ENCODE results near the gene RSBN1L. TPM values are rescaled to one million over a fixed set of nuclear protein-coding genes. Genes with fewer than 3 reads are reported as not detected.

RSBN1L gene
- total RNA-seq, 4 donors from 2014 or later: 18.7 to 40.8 (median 25.9) TPM

DNA sequence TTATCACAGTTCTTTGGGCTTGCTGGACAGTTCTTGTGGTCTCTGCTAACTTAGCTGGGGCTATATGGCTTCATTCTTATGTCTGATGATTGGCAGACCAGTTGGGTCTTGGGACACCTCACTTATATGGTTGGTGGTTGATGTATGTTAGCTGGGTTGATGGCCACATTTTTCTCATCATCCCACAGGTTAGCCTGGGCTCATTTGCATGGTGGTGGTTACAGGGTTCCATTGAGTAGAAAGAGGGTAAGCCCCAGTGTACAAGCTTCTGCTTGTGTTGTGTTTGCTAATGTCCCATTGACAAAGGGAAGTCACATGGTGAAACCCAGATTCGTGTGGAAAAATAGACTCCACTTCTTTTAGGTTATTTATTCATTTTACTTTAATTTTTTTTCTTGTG is 61.3 kb downstream of the RSBN1L start:
- ATAC-seq: no peak
- H3K4me3 ChIP-seq: no peak overlapping the region
- H3K27me3 ChIP-seq: no peaks in the 10 kb centered on the region
- H3K9me3 ChIP-seq: no peaks in the 10 kb centered on the region
- peaks cover 0 to 77% (median 8%) of the 10 kb centered on the region in 3 donors for H3K4me1 ChIP-seq
- H3K27ac ChIP-seq: no peak overlapping the region
- no peaks in the 10 kb centered on the region for H3K36me3 ChIP-seq
- no peak for TF ChIP-seq EP300 (IDR thresholded peaks at IDR 0.05)
- TF ChIP-seq, protein P1, sequence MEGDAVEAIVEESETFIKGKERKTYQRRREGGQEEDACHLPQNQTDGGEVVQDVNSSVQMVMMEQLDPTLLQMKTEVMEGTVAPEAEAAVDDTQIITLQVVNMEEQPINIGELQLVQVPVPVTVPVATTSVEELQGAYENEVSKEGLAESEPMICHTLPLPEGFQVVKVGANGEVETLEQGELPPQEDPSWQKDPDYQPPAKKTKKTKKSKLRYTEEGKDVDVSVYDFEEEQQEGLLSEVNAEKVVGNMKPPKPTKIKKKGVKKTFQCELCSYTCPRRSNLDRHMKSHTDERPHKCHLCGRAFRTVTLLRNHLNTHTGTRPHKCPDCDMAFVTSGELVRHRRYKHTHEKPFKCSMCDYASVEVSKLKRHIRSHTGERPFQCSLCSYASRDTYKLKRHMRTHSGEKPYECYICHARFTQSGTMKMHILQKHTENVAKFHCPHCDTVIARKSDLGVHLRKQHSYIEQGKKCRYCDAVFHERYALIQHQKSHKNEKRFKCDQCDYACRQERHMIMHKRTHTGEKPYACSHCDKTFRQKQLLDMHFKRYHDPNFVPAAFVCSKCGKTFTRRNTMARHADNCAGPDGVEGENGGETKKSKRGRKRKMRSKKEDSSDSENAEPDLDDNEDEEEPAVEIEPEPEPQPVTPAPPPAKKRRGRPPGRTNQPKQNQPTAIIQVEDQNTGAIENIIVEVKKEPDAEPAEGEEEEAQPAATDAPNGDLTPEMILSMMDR (IDR thresholded peaks at IDR 0.05): no peak
- no peak for TF ChIP-seq POLR2AphosphoS5 (IDR thresholded peaks at IDR 0.05)
- no peak for TF ChIP-seq POLR2A (IDR thresholded peaks at IDR 0.05)
- WGBS, 2 donors (ENCODE audit: low coverage in 1 of 2): 9% methylated on average over 1 of the region's 1 CpG; no CpG with 5 or more reads in 1 of the 2 donors

DNA sequence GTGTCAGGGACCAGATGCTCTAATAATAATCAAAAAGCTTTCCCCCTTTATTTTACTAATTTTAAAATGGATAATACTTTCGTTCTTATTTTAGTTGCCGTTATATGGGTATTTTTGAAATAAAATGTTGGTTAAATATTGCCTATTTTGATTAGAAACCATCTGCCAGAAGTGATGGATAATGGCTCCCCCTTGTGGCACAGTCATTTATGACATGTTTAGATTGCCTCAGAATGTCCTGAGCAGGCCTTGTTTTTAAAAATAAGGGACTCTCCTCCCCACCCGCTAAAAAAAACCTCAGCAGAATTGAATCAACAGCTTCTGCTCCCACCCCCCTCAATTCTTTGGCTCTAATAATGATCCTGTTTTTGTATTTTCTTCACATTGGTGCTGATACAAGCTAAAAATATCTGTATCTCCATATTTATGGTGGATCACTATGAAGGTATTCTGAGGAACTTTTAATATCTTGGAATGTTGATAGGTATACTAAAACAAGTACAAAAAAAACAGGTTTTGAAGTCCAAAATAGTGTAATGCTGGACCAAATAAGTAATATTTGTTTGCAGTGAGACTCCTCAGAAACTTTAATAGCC is 63.1 kb downstream of the RSBN1L start:
- Histone ChIP-seq H3K27ac (peak overlapping the region in 3 of 4 donors; percentile 6 to 25 (median 21)), H3K4me1 (peaks cover 0 to 80% (median 8%) of the 10 kb centered on the region in 3 donors), H3K36me3 (no peaks in the 10 kb centered on the region), H3K9me3 (no peaks in the 10 kb centered on the region), H3K27me3 (no peaks in the 10 kb centered on the region), H3K4me3 (no peak overlapping the region)
- WGBS, 2 donors (ENCODE audit: low coverage in 1 of 2): 0 to 3% methylated on average over 3 of the region's 3 CpGs
- TF ChIP-seq, protein P1 (IDR thresholded peaks at IDR 0.05): peak; percentile 78 to 88 (median 87)
- no peak for TF ChIP-seq POLR2AphosphoS5 (IDR thresholded peaks at IDR 0.05)
- ATAC-seq: no peak

DNA sequence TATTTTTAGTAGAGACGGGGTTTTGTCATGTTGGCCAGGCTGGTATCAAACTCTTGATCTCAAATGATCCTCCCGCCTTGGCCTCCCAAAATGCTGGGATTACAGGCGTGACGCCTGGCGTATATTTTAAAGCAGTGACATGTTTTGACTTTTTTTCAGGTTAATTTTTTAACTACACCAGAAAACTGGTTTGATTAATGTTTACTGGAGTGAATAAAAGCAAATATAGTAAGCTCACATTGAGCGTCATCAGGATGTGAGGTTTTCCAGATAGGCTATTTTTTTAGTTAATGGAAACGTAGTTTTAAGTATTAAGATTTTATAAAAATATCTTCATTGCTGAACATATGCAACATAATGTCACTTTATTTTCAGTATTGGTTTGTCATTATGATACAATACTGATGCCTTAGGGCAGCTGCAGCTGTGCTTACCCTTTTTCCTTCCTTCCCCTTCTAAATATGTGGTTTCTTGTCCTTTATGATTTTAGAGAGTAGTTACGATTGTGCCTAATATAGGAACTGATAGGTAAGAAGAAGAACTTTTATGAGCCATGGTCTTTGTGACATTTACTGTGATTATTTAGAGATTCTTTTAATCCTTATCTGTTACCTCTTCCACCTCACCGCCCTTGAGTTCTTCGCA is 64.7 kb downstream of the RSBN1L start:
- Histone ChIP-seq H3K27ac (no peak overlapping the region), H3K27me3 (no peaks in the 10 kb centered on the region), H3K36me3 (no peaks in the 10 kb centered on the region), H3K4me1 (peaks cover 0 to 89% (median 8%) of the 10 kb centered on the region in 3 donors), H3K4me3 (no peak overlapping the region), H3K9me3 (no peaks in the 10 kb centered on the region)
- no peak for ATAC-seq
- WGBS, 2 donors (ENCODE audit: low coverage in 1 of 2): 72 to 85% methylated on average over 8 to 10 of the region's 10 CpGs
- TF ChIP-seq EP300 (IDR thresholded peaks at IDR 0.05) (no peak), POLR2AphosphoS5 (IDR thresholded peaks at IDR 0.05) (no peak), POLR2A (IDR thresholded peaks at IDR 0.05) (no peak)
- TF ChIP-seq, protein P1 (IDR thresholded peaks at IDR 0.05): no peak

DNA sequence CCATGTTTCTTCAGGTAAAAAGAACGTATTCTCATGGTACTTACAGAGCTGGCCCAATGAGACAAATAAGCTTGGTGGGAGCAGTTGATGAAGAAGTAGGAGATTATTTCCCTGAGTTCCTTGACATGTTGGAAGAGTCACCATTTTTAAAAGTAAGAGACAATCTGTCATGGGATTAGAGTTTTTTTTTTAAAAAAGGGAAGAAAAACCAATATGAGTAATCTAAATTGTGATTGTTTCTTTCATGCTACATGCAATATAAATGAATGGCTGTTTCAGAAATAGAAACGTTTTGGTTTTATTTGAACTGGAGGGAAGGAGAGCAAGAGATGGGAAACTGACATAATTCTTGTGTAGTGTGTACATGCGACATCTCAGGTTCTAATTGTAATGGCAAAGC is 69.2 kb downstream of the RSBN1L start:
- H3K4me1 ChIP-seq: peaks cover 0 to 55% (median 0%) of the 10 kb centered on the region in 3 donors
- TF ChIP-seq POLR2AphosphoS5 (IDR thresholded peaks at IDR 0.05) (no peak), EP300 (IDR thresholded peaks at IDR 0.05) (no peak), POLR2A (IDR thresholded peaks at IDR 0.05) (no peak)
- TF ChIP-seq, protein P1 (IDR thresholded peaks at IDR 0.05): no peak
- ATAC-seq: no peak
- no peaks in the 10 kb centered on the region for H3K9me3 ChIP-seq
- WGBS, 2 donors (ENCODE audit: low coverage in 1 of 2): 63 to 64% methylated on average over 3 of the region's 3 CpGs
- H3K27ac ChIP-seq: peak overlapping the region in 1 of 4 donors; percentile 22
- no peaks in the 10 kb centered on the region for H3K27me3 ChIP-seq
- H3K4me3 ChIP-seq: no peak overlapping the region
- peaks cover 0 to 20% of the 10 kb centered on the region in 2 donors for H3K36me3 ChIP-seq

All from gastroesophageal sphincter (tissue), 4 donors.